Nephron progenitor cell (in vitro differentiated cells): ENCODE results near the gene COL5A1.

Experiments
- DNase-seq: peaks from one replicate; pipeline ENCODE4 v3.0.0; 2021
- H3K27ac Mint-ChIP-seq: 2 replicates; pipeline ENCODE4 v1.8.0; 2021; ENCODE audit warnings: mild to moderate bottlenecking, moderate library complexity, mixed read lengths
- H3K27me3 Mint-ChIP-seq: 2 replicates; pipeline ENCODE4 v1.8.0; 2021; ENCODE audit warnings: mild to moderate bottlenecking, low read depth, mixed read lengths; ENCODE audit not compliant: poor library complexity
- H3K36me3 Mint-ChIP-seq: 2 replicates; pipeline ENCODE4 v1.8.0; 2021; ENCODE audit warnings: low read depth, mixed read lengths
- H3K4me1 Mint-ChIP-seq: 2 replicates; pipeline ENCODE4 v1.8.0; 2021; ENCODE audit warnings: mixed read lengths
- H3K4me3 Mint-ChIP-seq: 2 replicates; pipeline ENCODE4 v1.8.0; 2021; ENCODE audit warnings: mild to moderate bottlenecking, moderate library complexity, mixed read lengths
- H3K9me3 Mint-ChIP-seq: 2 replicates; pipeline ENCODE4 v1.8.0; 2021; ENCODE audit warnings: mild to moderate bottlenecking, moderate library complexity, mixed read lengths
- CTCF ChIP-seq: fragments of 200-600 bp; sonication (generic); IDR thresholded peaks from 2 replicates; pipeline ENCODE4 v1.5.0; 2021; ENCODE audit warnings: antibody characterized with exemption

The COL5A1 gene

GRCh38 chr9:134768709-134769351 lies 127.2 kb downstream of the COL5A1 start:
- no peak overlapping the region for H3K27ac Mint-ChIP-seq
- no peak overlapping the region for H3K4me3 Mint-ChIP-seq
- H3K36me3 Mint-ChIP-seq: peaks cover 4% of the 10 kb centered on the region
- no peaks in the 10 kb centered on the region for H3K9me3 Mint-ChIP-seq
- no peak for TF ChIP-seq CTCF
- H3K4me1 Mint-ChIP-seq: peaks cover 13% of the 10 kb centered on the region
- no peaks in the 10 kb centered on the region for H3K27me3 Mint-ChIP-seq
- DNase-seq: no peak

- DNase-seq: no peak
- TF ChIP-seq CTCF: no peak
- H3K4me3 Mint-ChIP-seq: no peak overlapping the region
- H3K36me3 Mint-ChIP-seq: peaks cover 4% of the 10 kb centered on the region
- peak overlapping the region; percentile 51 for H3K27ac Mint-ChIP-seq
- H3K27me3 Mint-ChIP-seq: no peaks in the 10 kb centered on the region
- H3K9me3 Mint-ChIP-seq: no peaks in the 10 kb centered on the region
- H3K4me1 Mint-ChIP-seq: peaks cover 37% of the 10 kb centered on the region
These were observed 129.7 kb downstream of the COL5A1 start for GRCh38 chr9:134770972-134771971.

GRCh38 chr9:134772331-134772730 lies 130.7 kb downstream of the COL5A1 start:
- no peak overlapping the region for H3K27ac Mint-ChIP-seq
- TF ChIP-seq CTCF: no peak
- H3K4me1 Mint-ChIP-seq: peaks cover 40% of the 10 kb centered on the region
- H3K27me3 Mint-ChIP-seq: no peaks in the 10 kb centered on the region
- H3K9me3 Mint-ChIP-seq: no peaks in the 10 kb centered on the region
- H3K36me3 Mint-ChIP-seq: peaks cover 4% of the 10 kb centered on the region
- DNase-seq: no peak
- no peak overlapping the region for H3K4me3 Mint-ChIP-seq

GRCh38 chr9:134773842-134774241 lies 132.2 kb downstream of the COL5A1 start:
- Mint-ChIP-seq H3K27ac (no peak overlapping the region), H3K9me3 (no peaks in the 10 kb centered on the region), H3K36me3 (no peaks in the 10 kb centered on the region), H3K27me3 (no peaks in the 10 kb centered on the region), H3K4me1 (peaks cover 36% of the 10 kb centered on the region), H3K4me3 (no peak overlapping the region)
- no peak for DNase-seq
- TF ChIP-seq CTCF: no peak

- TF ChIP-seq CTCF: no peak
- Mint-ChIP-seq H3K27ac (no peak overlapping the region), H3K36me3 (no peaks in the 10 kb centered on the region), H3K4me3 (no peak overlapping the region), H3K27me3 (no peaks in the 10 kb centered on the region), H3K9me3 (no peaks in the 10 kb centered on the region), H3K4me1 (peaks cover 36% of the 10 kb centered on the region)
- DNase-seq: no peak
These were observed 132.8 kb downstream of the COL5A1 start for GRCh38 chr9:134774410-134774809.
